Uterus (tissue), 4 donors: ENCODE measurements around the gene RAB27A. TPM values are rescaled to one million over a fixed set of nuclear protein-coding genes. Genes with fewer than 3 reads are reported as not detected.

ENCODE experiments used
- DNase-seq, 2 donors: peaks; one replicate each; pipeline ENCODE4 v3.0.0-alpha.2; 2019 to 2020
- H3K27ac ChIP-seq, 2 donors: fragments of 200-600 bp; sonication (generic); 1 replicate in 1 of 2; 2 replicates in 1 of 2; pipeline ENCODE4 v1.5.1; 2016 to 2018
- H3K27me3 ChIP-seq, 2 donors: fragments of 200-600 bp; sonication (generic); one replicate each; pipeline ENCODE4 v1.5.1; 2018 to 2019; ENCODE audit warnings: control low read depth in 1 of 2
- H3K36me3 ChIP-seq, 2 donors: fragments of 200-600 bp; sonication (generic); one replicate each; pipeline ENCODE4 v1.5.1; 2019; ENCODE audit warnings: control low read depth in 1 of 2
- H3K4me1 ChIP-seq, 2 donors: fragments of 200-600 bp; sonication (generic); one replicate each; pipeline ENCODE4 v1.5.1; 2018 to 2019; ENCODE audit warnings: control low read depth in 1 of 2
- H3K4me3 ChIP-seq, 2 donors: fragments of 200-600 bp; sonication (generic); 1 replicate in 1 of 2; 2 replicates in 1 of 2; pipeline ENCODE4 v1.5.1; 2018 to 2019; ENCODE audit warnings: mild to moderate bottlenecking in 1 of 2
- H3K9me3 ChIP-seq, 2 donors: fragments of 200-600 bp; sonication (generic); one replicate each; pipeline ENCODE4 v1.5.1; 2019; ENCODE audit warnings: control low read depth in 1 of 2
- POLR2A ChIP-seq, 2 donors: fragments of 450-650 bp; IDR thresholded peaks; one replicate each; pipeline ENCODE4 v1.6.1; 2016; ENCODE audit warnings: antibody characterized with exemption in 2 of 2, mild to moderate bottlenecking in 1 of 2, moderate library complexity in 1 of 2
- intact Hi-C: fragments of 100-400 bp; cut with DNase I; formaldehyde crosslinking; loops from one replicate; pipeline ENCODE4 v1.15.1; 2023; ENCODE audit warnings: low total_unique reads
- total RNA-seq, 4 donors: library from RNA; depleted of rRNA in 3 of 4; stranded (reverse); fragments of >200 nt in 3 of 4; gene quantifications; one replicate each; pipeline versions ENCODE4 v1.1.0 to v1.2.4, GENCODE V29; 2014 to 2023
- TF ChIP-seq, protein P1 (sequence below), 4 experiments: fragments of 200-600 bp in 2 of 4; fragments of 450-650 bp in 2 of 4; sonication (generic) in 2 of 4; IDR thresholded peaks; one replicate each; pipeline ENCODE4 v1.5.1; 2016 to 2019; ENCODE audit warnings: antibody characterized with exemption in 4 of 4, mild to moderate bottlenecking in 2 of 4, moderate library complexity in 1 of 4
- donor health status: DM: yes; HTN: yes; CAD: no.

RAB27A gene
- total RNA-seq, 4 donors from 2014 or later, result 6.4 to 32.9 (median 16.5) TPM

DNA sequence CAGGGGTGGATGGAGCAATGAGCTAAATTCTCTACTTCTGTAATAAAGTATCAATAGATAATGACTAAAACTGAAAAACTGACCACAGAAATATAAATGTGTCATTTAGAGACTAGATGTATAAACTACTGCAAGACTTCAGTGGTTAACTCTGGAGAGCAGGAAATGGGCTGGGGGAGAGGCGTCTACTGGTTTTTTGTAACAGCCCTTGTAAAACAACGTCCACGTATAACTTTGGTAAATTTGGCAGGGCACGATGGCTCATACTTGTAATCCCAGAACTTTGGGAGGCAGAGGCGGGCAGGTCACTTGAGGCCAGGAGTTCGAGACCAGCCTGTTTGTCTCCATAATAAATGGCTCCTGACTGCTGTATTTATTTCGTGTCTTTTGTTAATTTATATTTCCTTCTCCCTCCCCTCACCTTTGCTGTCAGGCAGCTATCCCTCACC, 12.5 kb downstream of the RAB27A start:
- Histone ChIP-seq H3K9me3 (no peaks in the 10 kb centered on the region), H3K4me3 (no peak overlapping the region), H3K36me3 (no peaks in the 10 kb centered on the region), H3K27me3 (no peaks in the 10 kb centered on the region), H3K27ac (no peak overlapping the region), H3K4me1 (no peaks in the 10 kb centered on the region)
- no peak for DNase-seq
- intact Hi-C loops, result no loop called here
- TF ChIP-seq POLR2A (IDR thresholded peaks at IDR 0.05), result no peak
- TF ChIP-seq, protein P1, sequence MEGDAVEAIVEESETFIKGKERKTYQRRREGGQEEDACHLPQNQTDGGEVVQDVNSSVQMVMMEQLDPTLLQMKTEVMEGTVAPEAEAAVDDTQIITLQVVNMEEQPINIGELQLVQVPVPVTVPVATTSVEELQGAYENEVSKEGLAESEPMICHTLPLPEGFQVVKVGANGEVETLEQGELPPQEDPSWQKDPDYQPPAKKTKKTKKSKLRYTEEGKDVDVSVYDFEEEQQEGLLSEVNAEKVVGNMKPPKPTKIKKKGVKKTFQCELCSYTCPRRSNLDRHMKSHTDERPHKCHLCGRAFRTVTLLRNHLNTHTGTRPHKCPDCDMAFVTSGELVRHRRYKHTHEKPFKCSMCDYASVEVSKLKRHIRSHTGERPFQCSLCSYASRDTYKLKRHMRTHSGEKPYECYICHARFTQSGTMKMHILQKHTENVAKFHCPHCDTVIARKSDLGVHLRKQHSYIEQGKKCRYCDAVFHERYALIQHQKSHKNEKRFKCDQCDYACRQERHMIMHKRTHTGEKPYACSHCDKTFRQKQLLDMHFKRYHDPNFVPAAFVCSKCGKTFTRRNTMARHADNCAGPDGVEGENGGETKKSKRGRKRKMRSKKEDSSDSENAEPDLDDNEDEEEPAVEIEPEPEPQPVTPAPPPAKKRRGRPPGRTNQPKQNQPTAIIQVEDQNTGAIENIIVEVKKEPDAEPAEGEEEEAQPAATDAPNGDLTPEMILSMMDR (IDR thresholded peaks at IDR 0.05), result no peak

DNA sequence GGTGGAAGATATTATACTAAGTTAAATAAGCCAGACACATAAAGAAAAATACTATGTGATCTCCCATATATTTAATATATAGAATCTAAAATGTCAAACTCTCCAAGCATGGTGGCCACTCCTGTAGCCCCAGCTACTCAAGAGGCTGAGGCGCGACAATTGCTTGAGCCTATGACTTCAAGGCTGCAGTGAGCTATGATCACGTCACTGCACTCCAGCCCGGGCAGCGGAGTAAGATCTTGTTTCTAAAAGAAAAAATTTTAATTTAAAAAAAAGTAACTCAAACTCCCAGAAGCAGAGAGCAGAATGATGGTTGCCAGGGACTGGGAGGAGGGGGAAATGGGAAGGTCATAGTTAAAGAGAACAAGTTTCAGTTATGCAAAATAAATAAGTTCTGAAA, 13.3 kb downstream of the RAB27A start:
- Histone ChIP-seq H3K4me3 (no peak overlapping the region), H3K27me3 (no peaks in the 10 kb centered on the region), H3K27ac (no peak overlapping the region), H3K36me3 (no peaks in the 10 kb centered on the region), H3K4me1 (no peaks in the 10 kb centered on the region), H3K9me3 (no peaks in the 10 kb centered on the region)
- intact Hi-C loops, result no loop called here
- TF ChIP-seq, protein P1 (IDR thresholded peaks at IDR 0.05), result no peak
- no peak for TF ChIP-seq POLR2A (IDR thresholded peaks at IDR 0.05)
- no peak for DNase-seq

DNA sequence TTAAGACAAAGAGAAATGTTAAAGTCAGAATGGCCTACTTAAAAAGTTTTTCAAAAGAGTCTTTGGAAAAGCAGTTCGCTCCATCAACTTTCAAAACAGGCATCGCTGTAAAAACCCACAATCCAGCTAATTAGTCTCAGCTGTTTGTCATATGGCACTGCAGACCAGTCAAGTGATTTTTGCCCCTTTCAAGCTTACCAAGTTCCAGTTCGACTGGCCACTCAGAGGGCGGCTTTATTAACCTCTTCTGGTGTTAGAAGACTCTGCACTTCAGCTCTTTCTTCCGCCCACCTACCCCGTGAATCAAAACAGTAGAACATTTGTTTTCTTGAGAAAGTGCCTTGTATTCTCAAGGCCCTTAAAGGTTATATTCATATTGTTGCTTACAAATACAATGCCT, 19.3 kb downstream of the RAB27A start:
- no peak overlapping the region for H3K27ac ChIP-seq
- no peak overlapping the region for H3K4me3 ChIP-seq
- intact Hi-C loops, result no loop called here
- no peaks in the 10 kb centered on the region for H3K9me3 ChIP-seq
- no peak for DNase-seq
- no peaks in the 10 kb centered on the region for H3K27me3 ChIP-seq
- H3K4me1 ChIP-seq, result no peaks in the 10 kb centered on the region
- TF ChIP-seq, protein P1 (IDR thresholded peaks at IDR 0.05), result no peak
- no peak for TF ChIP-seq POLR2A (IDR thresholded peaks at IDR 0.05)
- H3K36me3 ChIP-seq, result no peaks in the 10 kb centered on the region

DNA sequence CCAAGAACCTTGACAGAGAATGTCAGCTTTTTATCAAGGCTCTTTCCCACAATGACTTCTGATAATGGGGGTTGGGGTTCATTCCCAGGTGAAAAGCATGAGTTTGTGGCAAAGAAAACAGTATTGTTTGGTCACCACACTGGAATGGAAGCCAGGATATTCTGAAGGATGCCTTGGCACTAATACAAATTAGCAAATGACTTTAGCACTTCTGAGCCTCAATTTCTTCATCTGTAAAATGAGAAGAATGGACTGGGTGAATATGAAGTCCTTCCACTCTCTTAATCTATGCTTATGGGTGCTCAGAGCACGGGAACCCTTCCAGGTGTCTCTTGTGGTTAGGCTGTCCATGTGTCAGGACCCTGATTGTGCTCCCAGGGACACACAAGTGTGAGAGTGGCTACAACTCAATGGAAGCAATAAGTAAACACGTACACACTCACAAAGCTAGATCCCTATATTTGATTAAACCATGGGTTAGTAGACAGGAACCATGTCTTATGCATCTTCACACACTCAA, 21.4 kb downstream of the RAB27A start:
- DNase-seq, result no peak
- Histone ChIP-seq H3K4me3 (no peak overlapping the region), H3K27me3 (no peaks in the 10 kb centered on the region), H3K9me3 (no peaks in the 10 kb centered on the region), H3K27ac (no peak overlapping the region), H3K36me3 (no peaks in the 10 kb centered on the region), H3K4me1 (no peaks in the 10 kb centered on the region)
- intact Hi-C loops, result no loop called here
- no peak for TF ChIP-seq POLR2A (IDR thresholded peaks at IDR 0.05)
- TF ChIP-seq, protein P1 (IDR thresholded peaks at IDR 0.05), result no peak

DNA sequence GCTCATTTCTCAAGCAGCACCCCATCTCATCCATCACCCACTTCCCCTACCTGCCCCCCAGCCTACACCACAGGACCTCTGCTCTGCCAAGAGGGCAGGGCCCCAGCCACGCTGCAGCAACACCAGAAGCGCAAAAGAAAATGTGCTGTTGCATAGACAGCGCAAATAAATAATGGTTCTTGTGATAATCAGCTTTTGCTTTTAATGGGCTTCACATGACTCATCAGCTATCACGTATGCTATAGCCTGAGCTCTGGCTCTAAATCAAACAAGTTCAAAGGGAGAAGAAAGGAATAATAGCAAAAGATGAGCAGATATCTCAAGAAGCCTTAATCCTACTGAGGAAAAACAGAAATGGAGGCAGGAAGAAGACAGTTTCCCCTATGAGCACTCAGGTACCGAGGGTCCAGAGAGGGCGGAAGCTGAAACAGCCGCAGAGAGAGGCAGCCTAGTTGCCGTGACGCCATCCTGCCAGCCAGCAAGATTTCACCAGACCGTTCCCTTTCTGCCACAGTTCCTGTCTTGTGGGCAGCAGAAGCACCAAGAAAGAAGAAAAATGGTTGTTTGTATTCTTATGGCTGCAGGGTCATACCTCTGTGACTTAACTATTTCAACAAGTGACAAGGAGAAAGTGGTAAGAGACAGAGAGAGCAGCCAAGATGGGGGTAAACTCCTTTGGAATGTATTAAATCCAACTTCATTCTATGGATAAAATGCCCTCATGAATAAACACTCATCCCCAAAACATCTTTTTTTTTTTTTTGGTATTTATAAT, 22.0 kb downstream of the RAB27A start:
- TF ChIP-seq POLR2A (IDR thresholded peaks at IDR 0.05), result no peak
- TF ChIP-seq, protein P1 (IDR thresholded peaks at IDR 0.05), result no peak
- no peak overlapping the region for H3K4me3 ChIP-seq
- intact Hi-C loops, result no loop called here
- no peaks in the 10 kb centered on the region for H3K27me3 ChIP-seq
- H3K36me3 ChIP-seq, result no peaks in the 10 kb centered on the region
- H3K4me1 ChIP-seq, result no peaks in the 10 kb centered on the region
- H3K9me3 ChIP-seq, result no peaks in the 10 kb centered on the region
- DNase-seq, result no peak
- H3K27ac ChIP-seq, result peak overlapping the region in 1 of 2 donors; percentile 11
